HepG2 (cell line): Measurements from ENCODE around the gene PCGF3. TPM values are rescaled to one million over a fixed set of nuclear protein-coding genes. Genes with fewer than 3 reads are reported as not detected.

Source experiments
- ATAC-seq: fragments of 200-7000 bp; cut with Tn5 transposase; 3 replicates; pipeline ENCODE4 v1.9.1; 2020; ENCODE audit warnings: mild to moderate bottlenecking, moderate library complexity
- BruUV-seq: library from RNA; stranded (reverse); fragments of 400-500 nt; replicated peaks from 2 replicates; lab custom pipeline; 2021; lab: Mats Ljungman, UMichigan
- CTCF ChIA-PET: fragments of 300-600 bp; formaldehyde crosslinking; extraction: SDS; loops from one replicate; lab custom pipeline; 2021; ENCODE audit warnings: low total read pairs, inconsistent platforms, low intra/inter-chr PET ratio; lab: Yijun Ruan, JAX
- POLR2A ChIA-PET: fragments of 350-600 bp; sonication (Branson Sonifier 250); formaldehyde crosslinking; loops from one replicate; lab custom pipeline; 2020; ENCODE audit warnings: antibody characterized with exemption, inconsistent platforms; lab: Yijun Ruan, JAX
- DNase-seq: peaks from one replicate; pipeline ENCODE4 v3.0.0-alpha.2; 2015; ENCODE audit warnings: low spot score
- FAIRE-seq: peaks from 3 replicates; lab custom pipeline; 2011; peaks lifted over from hg19 to GRCh38; lab: Jason Lieb, UNC
- H2AFZ ChIP-seq: one replicate; pipeline ENCODE4 v1.6.1; 2011; ENCODE audit warnings: low read length, inconsistent platforms
- H3K27ac ChIP-seq: fragments of 300-600 bp; 3 replicates; pipeline ENCODE4 v1.8.0; 2011; ENCODE audit warnings: mixed run types, mild to moderate bottlenecking, mixed read lengths, low read length, inconsistent platforms; ENCODE audit not compliant: insufficient read depth; ENCODE audit errors: extremely low read length
- H3K27me3 ChIP-seq, 2 experiments: fragments of 200-600 bp in 1 of 2; 2 replicates in 1 of 2; 3 replicates in 1 of 2; pipeline versions ENCODE4 v1.6.0 to v1.8.0; 2011; ENCODE audit warnings: low read length in 2 of 2, mild to moderate bottlenecking in 2 of 2, moderate library complexity in 2 of 2, inconsistent platforms in 1 of 2; ENCODE audit not compliant: insufficient read depth in 2 of 2, control insufficient read depth in 1 of 2
- H3K36me3 ChIP-seq, 2 experiments: fragments of 200-600 bp in 1 of 2; replicated peaks in 1 of 2; 2 replicates in 1 of 2; 3 replicates in 1 of 2; pipeline versions ENCODE4 v1.5.1 to v1.8.0; 2011; ENCODE audit warnings: low read length in 2 of 2, inconsistent platforms in 1 of 2; ENCODE audit not compliant: insufficient read depth in 2 of 2, control insufficient read depth in 1 of 2
- H3K4me1 ChIP-seq: 2 replicates; pipeline ENCODE4 v1.5.1; 2012; ENCODE audit warnings: low read length, inconsistent platforms; ENCODE audit not compliant: insufficient read depth
- H3K4me2 ChIP-seq: 2 replicates; pipeline ENCODE4 v1.6.0; 2011; ENCODE audit warnings: low read depth, low read length, inconsistent platforms
- H3K4me3 ChIP-seq, 3 experiments: fragments of 200-600 bp in 1 of 3; sonication (generic), shearing (Covaris generic) in 1 of 3; replicated peaks in 1 of 3; 2 replicates each; pipeline ENCODE4 v1.5.1; 2011 to 2016; ENCODE audit warnings: low read length in 3 of 3, inconsistent platforms in 2 of 3, low read depth in 2 of 3, mild to moderate bottlenecking in 2 of 3, control low read depth in 1 of 3, mixed read lengths in 1 of 3; ENCODE audit not compliant: insufficient read depth in 1 of 3
- H3K79me2 ChIP-seq: one replicate; pipeline ENCODE4 v1.6.1; 2011; ENCODE audit warnings: low read length, inconsistent platforms; ENCODE audit not compliant: insufficient read depth
- H3K9ac ChIP-seq: 2 replicates; pipeline ENCODE4 v1.6.0; 2011; ENCODE audit warnings: mild to moderate bottlenecking, low read depth, low read length, inconsistent platforms; ENCODE audit not compliant: insufficient read depth
- H3K9me3 ChIP-seq: 2 replicates; pipeline ENCODE4 v1.5.1; 2012; ENCODE audit warnings: mild to moderate bottlenecking, low read length
- H4K20me1 ChIP-seq: 2 replicates; pipeline ENCODE4 v1.6.0; 2011; ENCODE audit warnings: inconsistent platforms, mild to moderate bottlenecking, low read length, moderate library complexity; ENCODE audit not compliant: insufficient read depth
- AHR ChIP-seq: IDR thresholded peaks from 2 replicates; pipeline ENCODE4 v1.6.1; 2018; ENCODE audit warnings: missing genetic modification reagents, missing compliant biosample characterization
- ATF7 ChIP-seq, 2 experiments: fragments of 450-650 bp in 1 of 2; sonication (generic) in 1 of 2; formaldehyde crosslinking in 1 of 2; IDR thresholded peaks; 2 replicates each; pipeline versions ENCODE4 v1.4.0 to v1.6.1; 2016 to 2020; ENCODE audit warnings: antibody characterized with exemption in 1 of 2, mild to moderate bottlenecking in 1 of 2, missing genetic modification reagents in 1 of 2
- ATF7-NPFF ChIP-seq: sonication (generic); formaldehyde crosslinking; IDR thresholded peaks from 2 replicates; pipeline ENCODE4 v1.8.1; 2023; ENCODE audit warnings: mild to moderate bottlenecking, low read depth, missing genetic modification reagents, moderate library complexity
- BATF2 ChIP-seq: sonication (generic); formaldehyde crosslinking; IDR thresholded peaks from 2 replicates; pipeline ENCODE4 v1.8.0; 2022; ENCODE audit warnings: mild to moderate bottlenecking, missing genetic modification reagents, moderate library complexity
- FOXK2 ChIP-seq: fragments of 450-650 bp; IDR thresholded peaks from 2 replicates; pipeline ENCODE4 v1.6.1; 2016
- HNF4G ChIP-seq, 2 experiments: sonication (generic) in 1 of 2; formaldehyde crosslinking in 1 of 2; IDR thresholded peaks; 2 replicates each; pipeline versions ENCODE4 v1.4.0 to v1.6.1; 2011 to 2020; ENCODE audit warnings: borderline replicate concordance in 2 of 2, low read depth in 2 of 2, mild to moderate bottlenecking in 2 of 2, low read length in 1 of 2, missing genetic modification reagents in 1 of 2, moderate library complexity in 1 of 2
- NCOA5 ChIP-seq: sonication (generic); formaldehyde crosslinking; IDR thresholded peaks from 2 replicates; pipeline ENCODE4 v1.4.0; 2020; ENCODE audit warnings: missing genetic modification reagents
- NFRKB ChIP-seq: fragments of 450-650 bp; IDR thresholded peaks from 2 replicates; pipeline ENCODE4 v1.6.1; 2017
- SIN3B ChIP-seq: fragments of 150-350 bp; IDR thresholded peaks from 2 replicates; pipeline ENCODE4 v1.6.1; 2014; ENCODE audit warnings: low read length
- SPEN ChIP-seq: sonication (generic); formaldehyde crosslinking; IDR thresholded peaks from 2 replicates; pipeline ENCODE4 v1.5.1; 2020; ENCODE audit warnings: low read depth, mild to moderate bottlenecking, missing genetic modification reagents
- USF2 ChIP-seq, 2 experiments: sonication (generic) in 1 of 2; formaldehyde crosslinking in 1 of 2; IDR thresholded peaks; 2 replicates each; pipeline versions ENCODE4 v1.5.1 to v1.6.1; 2011 to 2020; ENCODE audit warnings: borderline replicate concordance in 1 of 2, low read depth in 1 of 2, low read length in 1 of 2, mild to moderate bottlenecking in 1 of 2, missing genetic modification reagents in 1 of 2, moderate library complexity in 1 of 2
- YY1 ChIP-seq: IDR thresholded peaks from 2 replicates; pipeline ENCODE4 v1.6.1; 2011; ENCODE audit warnings: low read length, low read depth, moderate library complexity, mild to moderate bottlenecking; ENCODE audit not compliant: insufficient read depth, insufficient replicate concordance
- ZBTB38 ChIP-seq: sonication (generic); formaldehyde crosslinking; IDR thresholded peaks from 2 replicates; pipeline ENCODE4 v1.5.1; 2020; ENCODE audit warnings: mild to moderate bottlenecking, missing genetic modification reagents
- ZMYM4 ChIP-seq: sonication (generic); formaldehyde crosslinking; IDR thresholded peaks from 2 replicates; pipeline ENCODE4 v1.8.1; 2023; ENCODE audit warnings: mild to moderate bottlenecking, missing genetic modification reagents
- ZNF20 ChIP-seq: sonication (generic); formaldehyde crosslinking; IDR thresholded peaks from 2 replicates; pipeline ENCODE4 v1.4.0; 2020; ENCODE audit warnings: mild to moderate bottlenecking, moderate library complexity, missing genetic modification reagents
- ZNF335 ChIP-seq: sonication (generic); formaldehyde crosslinking; IDR thresholded peaks from 2 replicates; pipeline ENCODE4 v1.4.0; 2020; ENCODE audit warnings: missing genetic modification reagents
- ZNF605 ChIP-seq: sonication (generic); formaldehyde crosslinking; IDR thresholded peaks from 2 replicates; pipeline ENCODE4 v1.8.0; 2022; ENCODE audit warnings: mild to moderate bottlenecking, missing genetic modification reagents
- ZNF713 ChIP-seq: sonication (generic); formaldehyde crosslinking; IDR thresholded peaks from 2 replicates; pipeline ENCODE4 v1.4.0; 2020; ENCODE audit warnings: mild to moderate bottlenecking, missing genetic modification reagents
- ZNF781 ChIP-seq: sonication (generic); formaldehyde crosslinking; IDR thresholded peaks from 2 replicates; pipeline ENCODE4 v1.5.1; 2020; ENCODE audit warnings: borderline replicate concordance, mild to moderate bottlenecking, missing genetic modification reagents; ENCODE audit errors: not compliant biosample characterization
- WGBS: methylation state at CpG from one replicate; pipeline ENCODE4 v1.1.6; 2017; ENCODE audit warnings: low lambda C conversion rate; 5-methylcytosine and 5-hydroxymethylcytosine counted together
- in situ Hi-C: cut with HindIII; loops from 2 replicates; pipeline ENCODE4 v1.10.0; 2017; ENCODE audit warnings: low pct_unique_long_range_greater_than_20kb; ENCODE audit not compliant: extremely low pct_ligation_motif_present
- intact Hi-C: fragments of 100-400 bp; cut with micrococcal nuclease; formaldehyde crosslinking; loops from one replicate; pipeline ENCODE4 v1.10.0; 2022; ENCODE audit not compliant: unreplicated experiment
- polyA plus RNA-seq, 8 experiments: library from polyadenylated mRNA; depleted of rRNA in 3 of 8; stranded (reverse) in 7 of 8; unstranded in 1 of 8; fragments of >200 nt; fragmentation: Illumina TruSeq in 4 of 8; extraction: Trizol in 4 of 8; gene quantifications; 2 replicates each; pipeline versions ENCODE4 v1.2.1 to v1.2.3, GENCODE V29; 2011 to 2016; ENCODE audit warnings: low read depth in 4 of 8, missing spikeins in 1 of 8, mixed read lengths in 1 of 8; ENCODE audit not compliant: insufficient read depth in 1 of 8
- total RNA-seq, 5 experiments: library from RNA; depleted of rRNA; stranded (reverse); fragments of >200 nt; fragmentation: Illumina TruSeq; extraction: Trizol; gene quantifications; 2 replicates each; pipeline ENCODE4 v1.2.3, GENCODE V29; 2016; ENCODE audit warnings: low read depth in 1 of 5

The PCGF3 gene
- total and polyA plus RNA-seq, 2 of the 13 experiments (the other 11 are each of a cell fraction or from before 2014, with no cell fraction given) = 28.6 to 66.2 TPM

- no peak for TF ChIP-seq NCOA5 (CRISPR knock-in tag)
- no peak for TF ChIP-seq SPEN (CRISPR knock-in tag)
- TF ChIP-seq ZNF335 (CRISPR knock-in tag) = no peak
- no peak for TF ChIP-seq ATF7-NPFF (CRISPR knock-in tag)
- no peak for TF ChIP-seq NFRKB
- TF ChIP-seq ZMYM4 (CRISPR knock-in tag) = no peak
- TF ChIP-seq BATF2 = no peak; the same call in 1 of the 2 replicates
- TF ChIP-seq FOXK2 = no peak
- TF ChIP-seq ATF7 (IDR thresholded peaks at IDR 0.05) = no peak
- TF ChIP-seq ATF7 (CRISPR knock-in tag; IDR thresholded peaks at IDR 0.05) = peak; percentile 72; the same call in 1 of the 2 replicates
- no peak for TF ChIP-seq ZNF20 (CRISPR knock-in tag)
- no peak for TF ChIP-seq AHR (CRISPR knock-in tag)
- TF ChIP-seq ZNF781 (CRISPR knock-in tag) = no peak
Measured at GRCh38 chr4:658681-659667, 46.7 kb upstream of the PCGF3 start (continued).

GRCh38 chr4:659851-660250 is 45.8 kb upstream of the PCGF3 start:
- intact Hi-C loops (no loop called here), in situ Hi-C loops (no loop called here)
- no peak for DNase-seq
- no peaks in the 10 kb centered on the region for H3K9me3 ChIP-seq
- WGBS = 50% methylated on average over 4 of the region's 8 CpGs
- peaks cover 67% of the 10 kb centered on the region for H3K4me1 ChIP-seq
- ATAC-seq = no peak
- H2AFZ ChIP-seq = no peak overlapping the region
- H3K79me2 ChIP-seq = no peaks in the 10 kb centered on the region
- no peak for FAIRE-seq
- no peaks in the 10 kb centered on the region for H4K20me1 ChIP-seq
- BruUV-seq = no TSS peak
- H3K27ac ChIP-seq = no peak overlapping the region
- no peak overlapping the region for H3K4me3 ChIP-seq
- CTCF ChIA-PET = no interaction called here
- H3K9ac ChIP-seq = no peak overlapping the region
- H3K27me3 ChIP-seq = peaks cover 0 to 12% of the 10 kb centered on the region in 2 experiments; a peak in 2 of 5 replicates
- POLR2A ChIA-PET = no interaction called here
- H3K36me3 ChIP-seq = no peaks in the 10 kb centered on the region
- no peak overlapping the region for H3K4me2 ChIP-seq
- no peak for TF ChIP-seq USF2 (IDR thresholded peaks at IDR 0.05; ENCODE audit: low read depth, low read length)
- no peak for TF ChIP-seq USF2 (CRISPR knock-in tag; IDR thresholded peaks at IDR 0.05; ENCODE audit: borderline replicate concordance)
- no peak for TF ChIP-seq ZNF713 (CRISPR knock-in tag)
- TF ChIP-seq ZBTB38 (CRISPR knock-in tag) = no peak
- no peak for TF ChIP-seq SIN3B
- TF ChIP-seq ZNF605 (CRISPR knock-in tag) = no peak
- TF ChIP-seq HNF4G (IDR thresholded peaks at IDR 0.05; ENCODE audit: borderline replicate concordance, low read depth, low read length) = no peak
- TF ChIP-seq HNF4G (CRISPR knock-in tag; IDR thresholded peaks at IDR 0.05; ENCODE audit: borderline replicate concordance, low read depth) = no peak
- TF ChIP-seq YY1 = no peak
